RWPE1 (cell line): ENCODE data around the gene TMEM91.
A peak's percentile ranks its signal among the peaks of the same experiment; 100 is the strongest.
"Not testable (repeated sequence)": the region's sequence is repeated elsewhere in the genome, so short reads cannot be mapped to it uniquely, and the experiment has no call there.

ENCODE experiments used
- CTCF ChIA-PET: fragments of 350-600 bp; sonication (Branson Sonifier 250); formaldehyde crosslinking; extraction: SDS; loops from one replicate; lab custom pipeline; 2021; lab: Yijun Ruan, JAX
- POLR2A ChIA-PET: fragments of 400-600 bp; formaldehyde crosslinking; extraction: SDS; loops from one replicate; lab custom pipeline; 2020; ENCODE audit warnings: antibody characterized with exemption; ENCODE audit not compliant: low non-redundant PET; lab: Yijun Ruan, JAX
- DNase-seq: peaks from one replicate; pipeline ENCODE4 v3.0.0; 2012; ENCODE audit warnings: low spot score
- H3K27ac ChIP-seq: fragments of 450-650 bp; 2 replicates; pipeline ENCODE4 v1.5.1; 2017
- CTCF ChIP-seq: fragments of 450-650 bp; conservative IDR thresholded peaks from 2 replicates; pipeline ENCODE4 v1.5.1; 2017; ENCODE audit warnings: low read depth, mild to moderate bottlenecking

The TMEM91 gene

GRCh38 chr19:41371541-41371940, 4.8 kb upstream of the TMEM91 start:
- ChIA-PET POLR2A (no interaction called here), CTCF (no interaction called here)
- TF ChIP-seq CTCF, result no peak
- no peak for DNase-seq
- H3K27ac ChIP-seq, result peak overlapping the region; percentile 50

- no peak for TF ChIP-seq CTCF
- POLR2A ChIA-PET, result no interaction called here
- CTCF ChIA-PET, result no interaction called here
- 0 out of 2 replicates have a peak overlapping the region, but pooled peaks have one; percentile 7 for H3K27ac ChIP-seq
- DNase-seq, result no peak
Observed at GRCh38 chr19:41372501-41372900, 3.8 kb upstream of the TMEM91 start.

- peak; percentile 57 for DNase-seq
- ChIA-PET POLR2A (no interaction called here), CTCF (no interaction called here)
- no peak for TF ChIP-seq CTCF
- peak overlapping the region; percentile 79 for H3K27ac ChIP-seq
Observed at GRCh38 chr19:41373993-41374392, 2.3 kb upstream of the TMEM91 start.

GRCh38 chr19:41376998-41377365, 649 bp downstream of the TMEM91 start:
- TF ChIP-seq CTCF, result no peak
- no peak for DNase-seq
- POLR2A ChIA-PET, result no interaction called here
- CTCF ChIA-PET, result no interaction called here
- H3K27ac ChIP-seq, result peak overlapping the region; percentile 58

GRCh38 chr19:41377977-41378709, 1.8 kb downstream of the TMEM91 start:
- CTCF ChIA-PET, result no interaction called here
- POLR2A ChIA-PET, result no interaction called here

GRCh38 chr19:41381536-41381935, 5.2 kb downstream of the TMEM91 start:
- DNase-seq, CTCF ChIA-PET: not testable (repeated sequence)
- peak overlapping the region; percentile 91 for H3K27ac ChIP-seq
- POLR2A ChIA-PET, result interaction anchor here (0.7 kb wide), 1 partner anchor 762 kb away, joined by 5 read pairs; no protein-coding TSS in a partner anchor

More at GRCh38 chr19:41377977-41378709, 1.8 kb downstream of the TMEM91 start:
- no peak for TF ChIP-seq CTCF
- DNase-seq, result no peak
- peak overlapping the region; percentile 91 for H3K27ac ChIP-seq

- no peak for TF ChIP-seq CTCF
- CTCF ChIA-PET, result interaction anchor here (1.0 kb wide), 1 partner anchor 65 kb away, joined by 4 read pairs; no protein-coding TSS in a partner anchor
- POLR2A ChIA-PET, result interaction anchor here (0.7 kb wide), 1 partner anchor 14 kb away, joined by 3 read pairs; no protein-coding TSS in a partner anchor
- peak overlapping the region; percentile 90 for H3K27ac ChIP-seq
- no peak for DNase-seq
Observed at GRCh38 chr19:41384351-41384750, 8.0 kb downstream of the TMEM91 start.
